ENCODE measurements around the gene PIK3CB.
"Not testable (repeated sequence)": the region's sequence is repeated elsewhere in the genome, so short reads cannot be mapped to it uniquely, and the experiment has no call there.

The PIK3CB gene

DNA sequence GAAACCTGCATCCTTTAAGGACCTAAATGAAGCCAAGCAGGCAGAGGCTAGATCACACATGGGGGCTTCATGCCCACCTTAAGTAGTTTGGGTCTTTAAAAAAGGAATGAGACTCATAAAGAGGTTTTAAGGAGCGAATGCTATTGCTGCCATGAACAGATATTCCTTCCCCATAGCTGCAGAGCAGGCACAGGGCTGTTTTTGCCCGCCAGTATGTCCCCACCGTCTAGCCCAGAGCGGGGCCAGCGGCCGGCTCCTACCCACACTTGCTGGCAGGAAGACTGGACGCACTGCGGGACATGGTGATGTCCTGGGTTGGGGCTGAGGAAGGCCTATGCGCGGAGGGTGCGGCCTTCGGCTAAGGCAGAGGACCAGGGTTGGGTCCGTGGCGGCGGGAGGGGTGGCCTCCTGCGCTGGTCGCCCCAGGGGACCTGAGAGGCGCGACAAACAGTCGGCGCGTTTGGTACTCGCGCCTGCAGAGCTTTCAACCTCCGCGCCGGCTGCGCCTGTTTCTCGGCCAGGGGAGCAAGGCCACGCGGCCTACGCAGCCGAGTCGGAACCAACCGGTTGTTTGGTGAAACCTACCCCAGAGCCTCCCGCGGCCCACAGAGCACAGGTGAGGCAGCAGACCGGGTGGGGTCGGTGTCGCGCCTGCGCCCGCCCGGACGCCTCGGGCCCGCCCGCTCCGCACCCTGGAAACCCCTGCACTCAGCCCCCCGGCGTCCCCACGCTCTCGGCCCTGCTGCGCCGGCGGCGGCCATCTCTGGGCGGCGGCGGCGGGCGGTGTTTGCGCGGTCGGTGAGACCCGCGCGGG, 226.2 kb downstream of the PIK3CB start, which contains the start of gene FAIM:
Gene FAIM, plus strand, starts transcription at position 450 of the 814 bp plus-strand sequence. CDS start 10,956 bp downstream, outside the sequence.
- DNase-seq (ENCODE audit: low spot score) = peak; percentile 52

DNA sequence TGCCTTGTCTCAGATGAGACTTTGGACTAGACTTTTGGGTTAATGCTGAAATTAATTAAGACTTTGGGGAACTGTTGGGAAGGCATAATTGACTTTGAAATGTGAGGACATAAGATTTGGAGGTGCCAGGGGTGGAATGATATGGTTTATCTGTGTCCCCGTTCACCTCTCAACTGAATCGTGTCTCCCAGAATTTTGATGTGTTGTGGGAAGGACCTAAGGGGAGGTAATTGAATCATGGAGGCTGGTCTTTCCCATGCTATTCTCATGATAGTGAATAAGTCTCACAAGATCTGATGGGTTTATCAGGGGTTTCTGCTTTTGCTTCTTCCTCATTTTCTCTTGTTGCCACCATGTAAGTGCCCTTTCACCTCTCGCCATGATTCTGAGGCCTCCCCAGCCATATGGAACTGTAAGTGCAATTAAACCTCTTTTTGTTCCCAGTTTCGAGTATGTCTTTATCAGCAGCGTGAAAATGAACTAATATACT, 230.6 kb downstream of the PIK3CB start:
- DNase-seq (ENCODE audit: low spot score) = not testable (repeated sequence)
